ENCODE measurements around the gene DDX41. TPM values are rescaled to one million over a fixed set of nuclear protein-coding genes. Genes with fewer than 3 reads are reported as not detected.

Gene DDX41
- polyA plus RNA-seq, 5 donors: 74.4 to 104 (median 84.1) TPM

DNA sequence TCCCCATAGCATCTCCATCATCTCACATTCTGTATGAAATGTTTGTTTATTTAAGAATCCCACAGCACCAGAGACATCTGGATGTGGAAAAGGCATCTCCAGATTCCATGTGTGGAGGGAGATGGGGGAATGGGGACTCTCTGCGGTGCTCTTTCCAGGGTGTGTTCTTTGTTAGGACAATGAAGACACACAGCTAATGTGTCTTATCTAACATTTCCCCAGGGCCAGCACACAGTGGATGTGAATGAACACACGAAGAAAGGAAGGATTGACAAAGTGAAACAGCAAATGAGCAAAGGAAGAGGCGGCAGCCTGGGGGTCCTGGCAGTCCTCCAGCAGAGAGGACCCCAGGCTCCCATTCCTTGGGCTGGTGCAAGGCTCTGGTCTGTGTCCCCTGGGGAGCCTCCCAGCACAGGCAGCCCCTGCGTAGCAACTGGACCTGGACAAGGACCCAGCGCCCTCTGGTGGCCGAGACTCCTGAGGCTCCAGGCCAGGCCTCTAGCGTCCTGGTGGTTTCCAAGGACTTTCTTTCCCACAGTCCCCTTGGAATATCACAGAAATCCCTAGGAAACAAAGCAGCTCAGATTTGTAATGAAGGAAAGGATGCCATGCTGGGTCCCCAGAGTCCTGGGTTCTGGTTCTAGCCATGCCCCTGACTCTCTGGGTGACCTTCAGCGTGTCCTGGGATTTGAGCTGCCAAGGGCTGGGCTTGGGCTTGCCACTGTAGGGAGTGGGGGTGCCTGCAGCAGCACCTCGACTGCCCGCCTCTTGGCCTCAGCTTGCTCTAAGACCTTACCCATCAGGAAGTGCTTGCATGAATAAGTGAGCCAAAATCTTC is 15.9 kb downstream of the DDX41 start:
- DNase-seq: peak; percentile 75 to 86

DNA sequence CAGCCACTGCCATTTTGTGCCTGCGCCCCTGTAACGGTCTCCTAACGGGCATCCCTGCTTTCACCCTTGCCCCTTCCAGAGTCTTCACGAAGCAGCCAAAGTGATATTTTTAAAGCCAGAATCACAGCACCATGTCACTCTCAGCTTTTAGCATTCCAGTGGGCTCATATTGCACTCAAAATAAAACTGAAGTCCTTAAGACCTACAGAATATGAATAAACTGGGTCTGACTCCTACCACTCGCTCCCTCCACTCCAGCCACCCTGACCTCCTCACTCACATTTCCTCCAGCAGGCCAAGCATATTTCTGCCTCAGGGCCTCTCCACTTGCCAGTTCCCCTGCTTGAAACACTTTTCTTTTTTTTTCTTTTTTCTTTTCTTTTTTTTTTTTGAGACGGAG is 16.9 kb downstream of the DDX41 start:
- DNase-seq: no peak

DNA sequence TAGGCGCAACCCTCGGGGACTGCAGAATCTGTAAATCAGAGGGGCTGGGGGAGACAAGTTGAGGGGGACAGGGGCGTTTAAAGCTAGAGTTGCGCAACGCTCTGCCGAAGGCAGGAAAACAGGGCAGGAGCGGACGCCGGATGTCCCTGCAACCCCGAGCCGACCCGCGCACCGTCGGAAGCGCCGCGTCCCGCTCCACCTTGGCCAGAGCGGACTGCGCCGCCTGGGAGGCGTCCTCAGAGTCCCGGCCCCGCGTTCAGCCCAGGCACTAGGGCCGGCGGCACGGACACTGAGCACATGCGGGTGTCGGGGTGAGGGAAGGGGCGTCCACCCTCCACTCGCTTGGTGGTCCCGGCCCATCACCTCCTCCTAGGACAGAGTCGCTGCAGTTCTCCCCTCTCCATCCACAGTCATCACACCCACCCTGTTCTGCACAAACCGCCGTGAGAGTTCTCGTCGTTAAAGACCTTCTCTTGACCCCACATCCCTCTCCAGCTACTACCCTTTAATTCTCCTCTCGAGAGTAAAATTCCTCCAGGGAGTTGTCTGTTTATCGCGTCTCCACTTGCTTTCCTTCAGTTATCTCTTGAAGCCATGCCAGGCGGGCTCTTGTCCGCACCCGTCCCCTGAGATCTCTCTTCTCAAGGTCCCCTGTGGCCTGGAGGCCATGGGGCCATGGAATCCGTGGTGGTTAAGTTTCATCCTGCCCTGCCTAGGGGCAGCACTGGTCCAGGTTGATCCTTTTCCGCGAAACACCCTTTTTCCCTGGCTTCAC is 18.6 kb downstream of the DDX41 start:
- DNase-seq: no peak

DNA sequence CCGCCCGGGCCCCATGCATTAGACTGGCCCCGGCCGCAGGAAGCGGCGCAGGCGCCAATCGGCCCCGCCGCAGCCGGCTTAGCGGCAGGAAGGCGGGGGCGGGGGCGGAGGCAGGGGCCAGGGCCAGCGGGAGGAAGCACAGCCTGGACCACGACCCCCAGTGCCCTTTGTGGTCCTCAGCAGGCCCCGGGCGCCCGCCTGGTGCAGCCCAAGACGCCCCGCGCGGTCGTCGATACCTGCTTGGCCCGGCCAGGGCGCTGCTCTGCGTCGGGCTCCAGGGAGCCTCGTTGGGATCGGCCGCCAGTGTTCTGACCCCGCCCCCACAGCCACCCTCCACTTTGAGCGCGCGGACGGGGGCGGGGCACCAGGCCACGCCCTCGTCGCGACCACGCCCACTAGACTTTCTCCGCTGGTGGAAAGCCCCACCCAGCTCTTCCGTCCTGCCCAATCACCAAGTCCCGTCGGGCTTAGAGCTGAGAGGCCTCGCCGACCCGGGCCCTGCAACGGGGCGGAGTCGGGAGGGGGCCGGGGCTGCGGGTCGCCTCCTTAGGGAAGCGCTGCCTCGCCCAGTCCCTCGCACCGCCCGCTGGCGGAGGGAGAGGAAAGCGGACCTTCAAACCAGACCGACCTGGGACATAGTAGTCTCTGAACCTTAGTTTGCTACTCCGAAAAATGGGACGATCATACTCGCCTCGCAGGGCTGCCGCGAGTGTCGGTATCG is 19.3 kb downstream of the DDX41 start, which contains the start of gene PDLIM7:
Gene PDLIM7 (minus strand): TSS at position 313 of the 721 bp plus-strand sequence. CDS start 1,092 bp downstream, outside the sequence.
- DNase-seq: peak; percentile 99

DNA sequence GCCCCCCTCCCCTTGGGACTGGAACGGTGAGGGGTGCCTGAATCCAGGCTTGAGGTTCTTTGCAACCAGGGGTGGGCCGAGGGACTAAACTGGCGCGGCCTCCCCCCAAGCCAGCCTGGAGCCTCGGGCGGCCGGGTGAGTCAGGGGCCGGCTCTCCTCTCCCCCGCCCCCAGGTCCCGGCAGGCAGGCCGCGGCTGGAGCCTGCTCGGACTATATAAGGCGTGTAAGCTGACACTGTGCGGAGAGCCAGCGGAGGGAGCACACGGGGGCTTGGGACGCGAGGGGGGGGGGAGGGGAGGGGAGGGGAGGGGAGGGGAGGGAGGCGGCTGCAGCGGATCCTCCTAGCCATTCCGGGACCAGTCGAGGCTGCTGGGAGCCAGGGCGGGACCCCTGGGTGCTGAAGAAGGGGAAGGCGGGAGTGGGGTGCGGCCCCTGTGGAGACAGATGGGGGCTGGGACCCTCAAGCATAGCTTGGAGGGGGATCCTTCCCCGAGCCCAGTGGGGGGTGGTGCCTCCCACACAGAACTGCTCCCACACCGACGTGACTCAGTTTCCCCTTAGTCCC is 20.0 kb downstream of the DDX41 start:
- peak; percentile 85 for DNase-seq

DNA sequence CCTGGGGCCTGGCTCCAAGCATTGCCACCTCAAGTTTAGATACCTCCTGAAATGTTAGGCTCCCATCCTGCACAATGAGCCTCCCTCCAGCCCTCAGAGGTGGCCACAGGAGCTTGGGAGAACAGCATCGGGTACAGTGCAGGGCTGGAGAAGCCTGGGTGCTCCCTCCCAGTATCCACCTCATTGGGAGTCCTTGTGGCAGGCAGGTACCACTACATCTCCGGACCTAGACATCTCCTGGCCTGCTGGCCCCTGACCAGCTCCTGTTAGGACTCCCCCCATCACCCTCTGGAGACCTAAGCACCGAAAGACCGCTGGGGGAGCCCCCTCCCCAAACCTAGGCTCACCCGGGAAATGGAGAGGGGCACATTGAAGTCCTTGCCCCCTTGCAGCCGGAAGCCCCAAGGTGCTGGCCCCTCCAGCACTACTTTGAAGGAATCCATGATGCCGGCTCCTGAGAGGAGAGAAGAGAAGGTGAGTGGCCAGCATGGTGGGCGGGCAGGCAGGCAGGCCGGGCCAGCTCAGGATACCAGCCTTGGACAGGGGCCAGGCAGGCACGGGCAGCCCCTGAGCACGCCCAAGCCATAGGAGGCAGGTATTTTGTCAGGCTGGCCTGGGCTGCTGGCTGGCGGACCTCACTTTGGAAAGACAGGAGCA is 20.6 kb downstream of the DDX41 start:
- DNase-seq: no peak

DNA sequence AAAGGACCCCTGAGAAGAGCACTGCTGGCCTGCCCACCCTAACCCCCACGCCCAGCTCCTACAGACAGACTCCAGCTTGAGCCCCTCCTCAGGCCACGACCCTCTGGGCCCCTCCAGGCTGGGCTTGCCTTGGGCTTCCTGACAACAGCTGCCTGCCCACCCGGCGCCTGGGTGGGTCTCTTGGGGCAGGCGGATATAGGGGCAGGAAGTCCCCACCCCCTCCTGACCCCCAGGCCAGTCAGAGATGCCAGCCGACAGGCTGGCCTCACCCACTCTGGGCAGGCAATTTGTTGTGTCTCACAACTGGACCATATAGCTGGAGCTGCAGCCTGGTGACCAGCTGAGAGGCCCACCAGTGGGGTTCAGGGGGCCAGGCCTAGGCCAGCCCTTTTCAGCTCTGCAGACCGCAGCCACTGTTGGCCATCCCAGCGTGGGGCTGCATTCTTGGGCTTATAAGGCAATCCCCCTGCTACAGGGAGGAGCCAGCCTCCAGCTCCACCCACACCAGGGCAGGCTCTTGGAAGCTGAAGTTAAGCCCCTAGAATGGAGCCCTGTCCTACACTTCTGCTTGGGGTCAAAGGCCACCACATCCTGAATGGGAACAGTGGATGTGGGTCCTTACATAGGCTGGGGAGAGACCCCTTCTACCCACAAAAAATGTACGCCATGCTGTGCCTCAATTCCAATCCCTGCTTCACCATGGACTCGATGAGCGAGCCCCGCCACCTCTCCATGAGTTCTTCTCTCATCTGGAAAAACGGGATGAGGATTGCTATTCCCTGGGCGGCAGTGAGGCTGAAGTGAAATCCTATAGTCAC is 21.3 kb downstream of the DDX41 start:
- DNase-seq: peak in 1 of 2 donors; percentile 64

DNA sequence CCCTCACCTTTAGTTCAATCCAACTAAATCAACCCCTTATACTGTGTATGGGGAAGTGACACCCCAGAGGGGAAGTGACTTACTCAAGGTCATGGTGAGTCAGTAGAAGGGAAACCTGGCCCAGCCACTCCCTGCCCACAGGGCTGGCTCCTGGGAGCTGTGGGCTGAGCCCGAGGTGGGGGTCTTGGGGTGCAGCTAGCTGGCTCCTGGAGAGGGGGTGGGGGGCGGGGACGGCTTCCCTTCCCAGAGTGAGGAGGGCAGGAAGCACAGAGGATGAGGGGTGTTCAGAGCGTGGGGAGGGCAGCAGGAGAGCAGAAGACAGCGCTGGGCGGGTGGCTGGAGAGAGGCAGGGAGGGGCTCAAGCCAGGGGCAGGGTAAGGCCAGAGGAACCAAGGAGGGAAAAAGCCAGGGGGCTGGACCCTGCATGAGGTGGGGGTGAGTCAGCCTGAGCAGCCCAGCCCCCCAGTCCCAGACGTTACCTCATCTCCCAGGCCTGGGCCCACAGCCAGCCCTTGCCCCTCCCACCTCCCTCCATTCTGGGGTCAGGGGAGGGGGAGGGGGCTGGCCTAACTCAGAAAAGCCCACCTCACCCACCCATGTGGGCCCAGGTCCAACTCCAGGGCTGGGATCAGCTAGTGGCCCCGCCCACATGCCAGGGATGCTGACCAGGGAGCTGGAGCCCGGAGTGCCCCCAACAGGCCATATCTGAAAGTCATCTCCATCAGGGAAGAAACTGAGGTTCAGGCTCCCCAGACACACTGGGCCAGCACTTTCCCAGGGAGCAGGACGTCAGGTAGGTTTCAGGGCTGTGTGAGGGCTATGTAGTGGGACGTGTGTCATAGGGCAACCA is 22.2 kb downstream of the DDX41 start:
- peak; percentile 68 to 69 for DNase-seq

DNA sequence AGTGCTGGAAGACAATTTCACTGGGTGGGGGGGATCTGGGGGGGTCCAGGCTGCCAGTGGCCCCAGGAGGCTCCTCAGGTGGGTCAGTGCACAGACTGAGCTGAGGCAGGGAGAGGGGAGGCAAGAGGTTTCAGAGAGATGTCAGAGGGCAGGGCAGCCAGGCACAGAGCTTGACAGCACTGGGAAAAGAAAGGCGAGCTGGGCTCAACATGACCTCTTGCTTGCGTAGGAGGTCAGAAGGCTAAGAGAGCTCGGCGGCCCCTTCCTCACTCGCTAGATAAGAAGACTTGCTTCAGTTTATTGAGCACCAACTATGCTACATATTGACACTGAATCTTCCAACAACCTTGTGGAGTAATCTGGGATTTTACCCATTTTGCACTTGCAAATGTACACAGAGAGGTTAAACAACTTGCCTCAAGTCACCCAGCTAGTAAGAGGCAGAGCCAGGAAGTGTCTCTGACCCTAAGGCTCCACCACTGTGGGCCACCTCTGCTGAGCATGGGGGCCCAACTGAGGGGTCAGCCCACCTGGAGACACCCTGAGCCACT is 22.9 kb downstream of the DDX41 start:
- no peak for DNase-seq

DNA sequence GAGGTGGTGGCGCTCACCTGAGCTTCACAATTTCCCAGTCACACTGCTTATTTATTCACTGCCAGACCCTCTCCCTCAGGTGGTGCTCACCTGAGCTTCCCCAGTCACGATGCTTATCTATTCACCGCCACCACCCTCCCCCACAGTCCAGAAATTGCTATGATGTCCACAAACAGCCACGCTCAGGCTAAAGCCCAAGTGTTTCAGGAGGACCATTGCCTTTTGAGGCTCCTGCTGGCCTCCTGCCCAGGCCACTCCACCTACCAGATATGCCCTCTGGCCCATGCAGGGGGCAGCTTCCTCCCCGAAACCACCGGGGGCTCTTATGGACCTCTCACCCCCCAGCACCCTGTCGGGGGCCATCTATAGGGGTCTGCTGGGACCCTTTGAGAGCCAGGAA is 23.9 kb downstream of the DDX41 start:
- no peak for DNase-seq

DNA sequence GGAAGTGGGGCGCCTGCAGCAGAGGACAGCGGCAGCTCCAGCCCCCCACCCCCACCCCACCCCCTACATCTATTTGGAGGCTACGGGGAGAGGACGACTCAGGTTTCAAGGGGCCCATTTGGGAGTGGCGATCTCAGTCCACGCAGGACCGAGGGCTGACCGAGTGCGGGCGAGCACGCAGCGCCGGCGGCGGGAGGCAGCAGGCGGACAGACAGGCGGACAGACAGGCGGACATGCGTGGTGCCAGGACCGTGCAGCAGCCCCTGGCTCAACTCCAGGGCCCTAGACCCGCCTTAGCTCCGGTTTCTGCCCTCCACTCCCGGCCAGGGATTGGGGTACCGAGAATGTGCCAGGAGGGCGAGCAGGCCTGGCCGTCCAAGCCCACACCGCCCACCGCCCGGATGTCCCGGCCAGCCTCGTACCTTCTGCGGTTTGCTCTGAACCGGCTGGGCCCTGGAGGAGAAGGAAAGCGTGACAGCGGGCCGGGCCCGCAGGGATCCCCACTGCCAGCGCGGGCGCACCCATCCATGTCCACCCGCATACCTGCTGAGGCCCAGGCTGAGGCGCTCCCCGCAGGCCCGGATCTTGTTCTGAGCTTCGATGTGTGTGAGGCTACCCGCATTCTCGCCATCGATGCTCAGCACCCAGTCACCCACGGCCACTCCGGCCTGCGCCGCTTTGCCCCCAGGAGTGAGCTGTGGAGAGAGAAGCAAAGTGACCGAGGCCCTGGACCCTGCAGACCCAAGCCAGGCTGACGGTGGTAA is 24.6 kb downstream of the DDX41 start:
- DNase-seq: no peak

DNA sequence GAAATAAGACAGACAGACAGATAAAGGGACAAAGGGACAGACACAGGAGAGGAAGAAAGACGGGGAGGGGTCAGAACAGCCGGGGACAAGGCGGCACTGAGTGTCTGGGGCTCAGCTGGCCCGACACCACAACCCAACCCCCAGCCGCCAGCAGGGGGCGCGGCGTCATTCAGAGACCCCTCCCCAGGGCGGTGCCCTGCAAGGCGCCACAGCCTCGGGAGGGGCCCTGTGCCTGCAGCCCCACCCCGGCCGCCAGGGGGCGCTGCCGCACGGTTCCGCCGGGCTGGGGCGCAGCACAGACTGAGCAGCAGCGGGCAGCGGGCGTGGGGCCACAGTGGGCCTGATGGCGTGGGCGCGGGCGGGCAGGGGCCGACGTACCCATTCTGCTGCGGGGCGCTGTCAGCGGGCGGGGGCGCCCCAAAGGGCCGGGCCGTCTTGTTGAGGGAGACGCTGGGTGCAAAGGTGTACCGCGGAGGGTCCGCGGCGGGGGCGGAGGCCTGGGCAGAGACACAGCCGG is 25.3 kb downstream of the DDX41 start:
- DNase-seq: no peak

DNA sequence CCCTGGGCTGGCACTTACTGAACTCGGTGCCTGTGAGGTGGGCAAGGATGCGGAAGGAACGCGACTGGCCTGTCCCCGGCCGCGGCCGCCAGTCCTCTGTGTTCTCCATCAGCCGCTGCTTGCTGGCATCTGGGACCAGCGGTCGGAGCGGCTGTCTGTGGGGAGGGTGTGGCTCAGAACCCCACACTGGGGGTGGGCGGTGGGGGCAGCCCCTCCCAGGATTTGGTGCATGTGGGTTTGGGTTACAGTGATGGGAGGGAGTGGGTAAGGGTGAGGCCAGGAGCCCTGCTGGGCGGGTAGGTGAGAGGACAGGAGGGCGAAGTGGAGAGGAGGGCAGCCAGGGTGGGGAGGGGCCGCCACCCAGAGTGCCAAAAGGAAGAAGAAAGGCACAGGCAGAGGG is 25.8 kb downstream of the DDX41 start:
- no peak for DNase-seq

DNA sequence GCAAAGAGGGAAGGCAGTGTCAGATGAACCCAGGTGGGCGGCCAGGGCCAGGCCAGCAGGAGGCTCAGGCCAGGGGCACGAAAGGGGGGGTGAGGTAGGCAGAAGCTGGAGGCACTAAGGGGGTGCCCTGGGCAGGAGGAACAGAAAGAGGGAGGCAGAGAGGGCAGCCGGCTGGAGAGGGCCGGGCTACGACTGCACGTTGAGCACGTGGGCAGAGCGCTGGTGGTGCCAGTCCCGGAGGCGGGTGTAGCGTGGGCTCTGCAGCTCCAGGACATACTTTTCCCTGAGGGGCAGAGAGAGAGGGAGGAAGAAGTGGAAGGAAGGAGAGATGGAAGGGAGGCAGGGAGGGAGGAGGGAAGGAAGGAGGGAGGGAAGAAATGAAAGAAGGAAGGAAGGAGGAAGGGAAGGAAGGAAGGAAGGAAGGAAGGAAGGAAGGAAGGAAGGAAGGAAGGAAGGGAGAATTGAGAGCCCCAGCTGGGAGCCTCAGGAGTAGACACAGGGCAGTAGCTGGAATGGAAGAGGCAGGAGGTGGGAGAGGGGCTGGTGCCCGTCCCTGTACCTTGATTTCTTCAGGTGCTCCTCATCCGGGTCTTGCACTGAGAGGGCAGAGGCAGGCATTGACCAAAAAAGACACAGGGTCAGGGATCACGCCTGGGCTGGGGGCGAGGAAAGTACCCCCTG is 26.3 kb downstream of the DDX41 start:
- no peak for DNase-seq

DNA sequence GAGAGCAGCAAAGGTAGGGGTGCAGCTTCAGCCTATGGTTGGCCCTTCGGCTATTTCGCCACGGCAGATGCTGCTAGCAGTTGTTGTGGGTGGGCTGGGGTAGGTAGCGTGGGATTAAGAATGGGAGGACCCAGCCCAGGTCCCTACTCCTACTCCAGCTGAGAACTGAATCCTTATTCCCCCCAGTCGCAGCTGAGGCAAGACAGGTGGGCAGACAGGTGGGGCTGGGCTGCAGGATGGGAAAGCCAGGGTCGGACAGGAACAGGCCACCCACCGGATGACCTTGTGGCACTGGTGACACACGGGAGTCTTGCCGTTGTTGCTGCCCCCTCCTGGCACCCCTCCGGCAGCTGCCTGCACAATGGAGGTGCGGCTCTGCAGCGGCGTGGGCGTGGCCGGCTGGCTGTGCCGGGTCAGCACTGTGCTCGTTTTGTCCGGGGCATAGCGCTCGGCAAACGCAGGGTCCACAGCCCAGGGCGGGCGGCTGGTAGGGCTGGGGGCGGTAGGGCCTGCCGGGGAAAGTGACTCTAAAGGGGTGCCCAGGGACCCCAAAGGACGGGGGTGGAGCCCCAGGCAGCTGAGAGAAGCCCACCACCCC is 27.5 kb downstream of the DDX41 start:
- DNase-seq: no peak

DNA sequence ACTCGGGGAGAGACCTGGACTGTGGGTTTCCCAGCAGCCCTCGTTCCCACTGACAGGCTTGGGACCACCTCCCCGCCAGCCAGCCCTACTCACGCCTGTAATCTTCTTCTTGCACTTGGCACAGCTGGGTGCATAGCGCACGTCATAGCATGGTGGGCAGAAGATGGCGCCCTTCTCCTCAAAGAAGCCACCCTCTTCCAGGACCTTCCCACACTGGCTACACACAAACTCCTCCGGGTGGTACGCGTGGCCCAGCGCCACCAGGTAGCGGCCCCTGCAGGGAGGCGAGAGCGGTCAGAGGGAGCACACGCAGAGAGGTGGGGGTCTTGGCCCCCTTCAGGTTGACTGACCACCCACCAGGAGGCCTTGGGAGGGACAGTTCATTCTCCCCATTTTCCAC is 28.8 kb downstream of the DDX41 start:
- no peak for DNase-seq

DNA sequence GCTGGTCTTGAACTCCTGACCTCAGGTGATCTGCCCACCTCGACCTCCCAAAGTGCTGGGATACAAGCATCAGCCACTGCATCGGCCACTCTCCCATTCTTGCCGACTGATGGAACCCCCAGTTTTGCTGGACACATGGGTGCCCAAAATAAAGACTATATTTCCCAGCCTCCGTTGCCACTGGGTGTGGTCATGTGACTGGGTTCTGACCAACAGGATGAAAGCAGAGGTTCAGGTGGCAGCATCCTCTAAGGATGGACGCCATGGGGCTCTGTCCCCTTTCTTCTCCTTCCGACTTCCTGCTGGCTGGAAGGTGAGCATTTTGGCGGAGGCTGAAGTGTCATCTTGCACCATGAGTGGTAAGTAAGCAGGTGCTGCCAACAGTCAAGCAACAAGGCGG is 29.6 kb downstream of the DDX41 start:
- no peak for DNase-seq

Data from right lung (tissue), 5 donors.